T-helper 1 cell treated with Interleukin-12 subunit alpha and Interleukin-12 subunit beta and Interleukin-4 antibody, amounts not matched to agents 30 μg/mL and 1 μg/mL, for 36 hours (primary cell): ENCODE measurements around the gene MELK.

ENCODE experiments used
- H3K27ac Mint-ChIP-seq: one replicate; pipeline ENCODE4 v1.8.0; 2021; ENCODE audit warnings: mild to moderate bottlenecking, mixed read lengths
- H3K27me3 Mint-ChIP-seq: one replicate; pipeline ENCODE4 v1.8.0; 2021; ENCODE audit warnings: low read depth, mixed read lengths
- H3K36me3 Mint-ChIP-seq: one replicate; pipeline ENCODE4 v1.8.0; 2021; ENCODE audit warnings: low read depth, mixed read lengths
- H3K4me1 Mint-ChIP-seq: one replicate; pipeline ENCODE4 v1.8.0; 2021; ENCODE audit warnings: low read depth, mixed read lengths
- H3K4me3 Mint-ChIP-seq: one replicate; pipeline ENCODE4 v1.8.0; 2021; ENCODE audit warnings: mild to moderate bottlenecking, moderate library complexity, mixed read lengths
- H3K9me3 Mint-ChIP-seq: one replicate; pipeline ENCODE4 v1.8.0; 2021; ENCODE audit warnings: mixed read lengths

The MELK gene

DNA sequence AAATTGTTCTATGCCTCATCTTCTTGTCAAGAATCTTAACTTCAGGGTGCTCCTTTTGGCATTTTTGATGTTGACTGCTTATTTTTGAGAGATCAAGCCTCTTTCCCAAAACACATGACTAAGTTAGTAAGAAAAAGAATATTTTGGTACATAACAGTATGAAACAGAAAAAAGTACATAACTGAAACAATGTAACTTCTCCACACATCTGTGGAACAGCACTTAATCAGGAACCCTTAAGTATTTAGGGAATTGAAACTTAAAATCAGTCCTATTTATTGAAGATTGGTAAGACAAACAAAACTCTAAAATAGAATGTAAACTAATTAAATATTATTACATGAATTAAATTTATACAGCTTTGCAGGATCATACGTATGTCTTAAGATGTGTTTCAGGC is 103.4 kb downstream of the MELK start:
- Mint-ChIP-seq H3K27me3 (no peaks in the 10 kb centered on the region), H3K27ac (no peak overlapping the region), H3K36me3 (peaks cover 55% of the 10 kb centered on the region), H3K4me1 (no peaks in the 10 kb centered on the region), H3K4me3 (no peak overlapping the region), H3K9me3 (peaks cover 5% of the 10 kb centered on the region)

DNA sequence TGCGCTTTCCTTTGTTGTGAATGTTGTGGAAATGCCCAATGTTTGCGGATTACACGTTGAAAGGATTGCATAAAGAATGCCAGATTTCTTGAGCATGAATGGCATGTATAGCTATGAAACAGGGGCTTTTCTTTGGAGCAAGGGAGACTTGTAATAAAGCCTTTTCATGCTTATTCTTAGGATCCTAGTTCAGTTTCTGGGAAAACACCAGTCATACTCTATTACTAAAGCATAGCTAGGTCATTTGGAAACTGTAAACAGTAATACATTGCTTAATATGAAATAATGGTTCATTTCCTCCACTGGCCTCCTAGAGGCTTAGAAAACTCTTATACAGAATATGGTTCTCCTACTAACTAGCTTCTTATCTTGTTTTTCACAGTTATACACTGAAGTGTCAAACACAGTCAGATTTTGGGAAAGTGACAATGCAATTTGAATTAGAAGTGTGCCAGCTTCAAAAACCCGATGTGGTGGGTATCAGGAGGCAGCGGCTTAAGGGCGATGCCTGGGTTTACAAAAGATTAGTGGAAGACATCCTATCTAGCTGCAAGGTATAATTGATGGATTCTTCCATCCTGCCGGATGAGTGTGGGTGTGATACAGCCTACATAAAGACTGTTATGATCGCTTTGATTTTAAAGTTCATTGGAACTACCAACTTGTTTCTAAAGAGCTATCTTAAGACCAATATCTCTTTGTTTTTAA is 104.2 kb downstream of the MELK start:
- no peaks in the 10 kb centered on the region for H3K4me1 Mint-ChIP-seq
- no peak overlapping the region for H3K4me3 Mint-ChIP-seq
- no peak overlapping the region for H3K27ac Mint-ChIP-seq
- peaks cover 49% of the 10 kb centered on the region for H3K36me3 Mint-ChIP-seq
- H3K9me3 Mint-ChIP-seq = peaks cover 8% of the 10 kb centered on the region
- no peaks in the 10 kb centered on the region for H3K27me3 Mint-ChIP-seq

DNA sequence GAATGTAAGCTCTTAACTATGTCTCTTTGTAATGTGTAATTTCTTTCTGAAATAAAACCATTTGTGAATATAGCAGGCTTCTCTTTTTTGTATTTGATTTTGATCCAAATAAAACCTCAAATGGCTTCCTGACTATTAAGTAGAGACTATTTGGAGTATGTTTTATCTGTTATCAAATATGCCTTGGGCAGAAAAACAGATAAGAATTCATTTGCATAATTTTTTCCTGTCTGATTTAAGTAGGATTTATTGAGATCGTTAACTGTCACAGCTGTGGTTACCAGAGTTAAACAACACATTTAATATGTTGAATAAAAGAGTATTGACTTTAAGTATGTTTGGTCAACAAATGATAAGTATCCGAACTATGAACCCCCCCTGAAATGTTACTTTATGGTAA is 104.9 kb downstream of the MELK start:
- no peak overlapping the region for H3K27ac Mint-ChIP-seq
- H3K36me3 Mint-ChIP-seq = peaks cover 48% of the 10 kb centered on the region
- no peaks in the 10 kb centered on the region for H3K4me1 Mint-ChIP-seq
- H3K27me3 Mint-ChIP-seq = no peaks in the 10 kb centered on the region
- H3K4me3 Mint-ChIP-seq = no peak overlapping the region
- H3K9me3 Mint-ChIP-seq = peaks cover 10% of the 10 kb centered on the region

DNA sequence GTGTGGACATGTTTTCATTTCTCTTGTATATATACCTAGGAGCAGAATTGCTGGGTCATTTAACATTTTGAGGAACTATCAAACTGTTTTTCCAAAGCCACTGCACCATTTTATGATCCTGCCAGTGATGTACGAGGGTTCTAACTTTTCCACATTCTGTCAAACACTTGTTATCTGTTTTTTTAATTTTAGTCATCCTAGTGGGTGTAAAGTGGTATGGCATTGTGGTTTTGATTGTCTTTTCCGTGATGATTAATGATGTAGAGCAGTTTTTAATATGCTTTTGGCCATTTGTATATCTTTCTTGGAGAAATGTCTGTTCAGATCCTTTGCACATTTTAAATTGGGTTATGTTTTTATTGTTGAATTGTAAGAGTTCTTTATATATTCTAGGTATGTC is 107.0 kb downstream of the MELK start:
- Mint-ChIP-seq H3K27ac (no peak overlapping the region), H3K4me3 (no peak overlapping the region), H3K4me1 (no peaks in the 10 kb centered on the region), H3K9me3 (peaks cover 10% of the 10 kb centered on the region), H3K27me3 (no peaks in the 10 kb centered on the region), H3K36me3 (peaks cover 40% of the 10 kb centered on the region)

DNA sequence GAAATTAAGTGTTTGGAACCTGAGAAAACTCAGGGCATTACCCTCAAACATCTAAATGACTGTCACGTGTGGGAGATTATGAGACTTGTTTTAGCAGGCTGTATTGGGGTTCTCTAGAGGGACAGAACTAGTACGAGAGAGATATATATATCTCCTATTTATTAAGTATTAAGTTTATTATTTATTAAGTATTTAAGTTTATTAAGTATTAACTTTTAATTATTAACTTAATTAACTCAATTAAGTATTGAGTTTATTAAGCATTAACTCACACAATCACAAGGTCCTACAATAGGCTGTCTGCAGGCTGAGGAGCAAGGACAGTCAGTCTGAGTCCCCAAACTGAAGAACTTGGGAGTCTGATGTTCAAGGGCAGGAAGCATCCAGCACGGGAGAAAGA is 113.8 kb downstream of the MELK start:
- peaks cover 8% of the 10 kb centered on the region for H3K27me3 Mint-ChIP-seq
- H3K4me1 Mint-ChIP-seq = no peaks in the 10 kb centered on the region
- H3K36me3 Mint-ChIP-seq = peaks cover 3% of the 10 kb centered on the region
- no peak overlapping the region for H3K27ac Mint-ChIP-seq
- peaks cover 5% of the 10 kb centered on the region for H3K9me3 Mint-ChIP-seq
- H3K4me3 Mint-ChIP-seq = no peak overlapping the region

DNA sequence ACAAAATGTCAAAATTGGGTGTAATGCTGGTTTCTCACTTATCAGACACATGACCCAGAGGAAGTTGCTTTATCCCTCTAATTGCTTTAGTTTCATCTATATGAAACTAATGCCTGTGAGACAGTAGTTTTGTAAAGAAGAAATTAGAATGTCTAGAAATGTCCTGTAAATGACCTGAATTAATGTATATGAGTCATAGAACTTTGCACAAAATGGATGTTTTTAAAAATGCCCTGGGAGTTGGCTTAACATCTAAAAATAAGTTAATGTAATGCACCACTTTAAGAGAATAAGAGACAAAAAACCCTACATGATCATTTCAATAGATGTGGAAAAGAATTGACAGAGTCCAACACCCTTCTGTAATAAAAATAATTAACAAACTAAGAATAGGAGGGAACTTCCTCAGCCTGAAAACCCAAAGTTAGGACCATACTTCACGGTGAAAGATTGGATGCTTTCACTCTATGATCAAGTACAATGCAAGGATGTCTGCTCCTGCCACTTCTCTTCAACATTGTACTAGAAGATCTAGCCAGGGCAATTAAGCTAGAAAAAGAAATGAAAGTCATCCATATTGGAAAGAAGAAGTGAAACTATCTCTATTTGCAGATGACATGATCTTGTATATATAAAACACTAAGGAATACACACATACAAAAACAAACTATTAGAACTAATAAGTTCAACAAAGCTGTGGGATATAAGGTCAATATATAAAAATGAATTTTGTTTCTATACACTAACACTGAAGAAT is 117.9 kb downstream of the MELK start:
- Mint-ChIP-seq H3K27ac (no peak overlapping the region), H3K4me1 (no peaks in the 10 kb centered on the region), H3K27me3 (peaks cover 20% of the 10 kb centered on the region), H3K4me3 (no peak overlapping the region), H3K36me3 (no peaks in the 10 kb centered on the region), H3K9me3 (no peaks in the 10 kb centered on the region)

DNA sequence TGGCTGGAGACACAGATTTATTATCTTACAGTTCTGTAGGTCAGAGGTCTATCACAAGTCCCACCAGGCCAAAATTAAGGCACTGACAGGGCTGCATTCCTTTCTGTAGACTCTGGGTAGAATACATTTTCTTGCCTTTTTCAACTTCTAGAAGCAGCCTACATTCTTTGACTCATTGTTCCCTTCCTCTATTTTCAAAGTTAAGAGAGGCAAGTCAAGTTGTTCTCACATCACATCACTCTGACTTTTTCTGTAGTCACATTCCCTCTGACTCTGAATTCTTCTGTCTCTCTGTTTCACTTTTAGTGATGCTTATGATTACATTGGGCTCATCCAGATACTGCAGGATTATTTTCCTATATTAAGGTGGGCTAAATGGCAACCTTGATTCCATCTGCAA is 119.0 kb downstream of the MELK start:
- H3K27me3 Mint-ChIP-seq = peaks cover 20% of the 10 kb centered on the region
- no peak overlapping the region for H3K27ac Mint-ChIP-seq
- H3K4me3 Mint-ChIP-seq = no peak overlapping the region
- no peaks in the 10 kb centered on the region for H3K4me1 Mint-ChIP-seq
- no peaks in the 10 kb centered on the region for H3K36me3 Mint-ChIP-seq
- peaks cover 2% of the 10 kb centered on the region for H3K9me3 Mint-ChIP-seq

DNA sequence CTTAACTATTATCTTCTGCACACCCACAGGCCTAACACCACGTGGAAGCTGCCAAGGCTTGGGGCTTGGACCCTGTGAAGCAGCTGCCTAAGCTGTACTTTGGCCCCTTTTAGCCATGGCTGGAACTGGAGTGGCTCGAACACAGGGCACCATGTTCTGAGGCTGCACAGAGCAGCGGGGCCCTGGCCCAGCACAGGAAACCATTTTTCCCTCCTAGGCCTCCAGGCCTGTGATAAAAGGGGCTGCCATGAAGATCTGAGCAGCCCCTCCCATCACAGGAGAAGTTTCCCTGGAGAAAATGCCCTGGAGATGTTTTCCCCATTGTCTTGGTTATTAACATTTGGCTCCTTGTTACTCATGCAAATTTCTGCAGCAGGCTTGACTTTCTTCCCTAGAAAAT is 126.3 kb downstream of the MELK start:
- H3K9me3 Mint-ChIP-seq = peaks cover 37% of the 10 kb centered on the region
- H3K36me3 Mint-ChIP-seq = no peaks in the 10 kb centered on the region
- no peak overlapping the region for H3K27ac Mint-ChIP-seq
- H3K4me1 Mint-ChIP-seq = no peaks in the 10 kb centered on the region
- H3K27me3 Mint-ChIP-seq = peaks cover 11% of the 10 kb centered on the region
- no peak overlapping the region for H3K4me3 Mint-ChIP-seq

DNA sequence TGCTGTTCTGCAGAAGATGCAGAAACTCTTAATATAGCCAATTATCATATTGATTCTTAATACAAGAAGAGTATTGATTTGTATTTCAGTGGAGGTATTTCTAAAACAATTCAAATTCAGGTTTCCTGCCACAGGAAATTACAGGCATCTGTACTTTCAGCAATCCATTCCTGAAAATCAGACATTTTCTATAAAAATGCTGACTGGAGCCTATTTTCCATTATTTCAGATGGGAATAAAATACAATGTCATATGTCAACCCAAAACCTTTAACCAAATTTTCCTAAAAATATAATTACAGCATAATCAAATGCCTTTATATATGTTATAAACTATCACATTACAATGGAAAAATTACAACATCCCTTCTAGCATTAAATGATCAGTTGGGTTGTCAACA is 131.5 kb downstream of the MELK start:
- Mint-ChIP-seq H3K27ac (no peak overlapping the region), H3K9me3 (peaks cover 10% of the 10 kb centered on the region), H3K4me1 (no peaks in the 10 kb centered on the region)

DNA sequence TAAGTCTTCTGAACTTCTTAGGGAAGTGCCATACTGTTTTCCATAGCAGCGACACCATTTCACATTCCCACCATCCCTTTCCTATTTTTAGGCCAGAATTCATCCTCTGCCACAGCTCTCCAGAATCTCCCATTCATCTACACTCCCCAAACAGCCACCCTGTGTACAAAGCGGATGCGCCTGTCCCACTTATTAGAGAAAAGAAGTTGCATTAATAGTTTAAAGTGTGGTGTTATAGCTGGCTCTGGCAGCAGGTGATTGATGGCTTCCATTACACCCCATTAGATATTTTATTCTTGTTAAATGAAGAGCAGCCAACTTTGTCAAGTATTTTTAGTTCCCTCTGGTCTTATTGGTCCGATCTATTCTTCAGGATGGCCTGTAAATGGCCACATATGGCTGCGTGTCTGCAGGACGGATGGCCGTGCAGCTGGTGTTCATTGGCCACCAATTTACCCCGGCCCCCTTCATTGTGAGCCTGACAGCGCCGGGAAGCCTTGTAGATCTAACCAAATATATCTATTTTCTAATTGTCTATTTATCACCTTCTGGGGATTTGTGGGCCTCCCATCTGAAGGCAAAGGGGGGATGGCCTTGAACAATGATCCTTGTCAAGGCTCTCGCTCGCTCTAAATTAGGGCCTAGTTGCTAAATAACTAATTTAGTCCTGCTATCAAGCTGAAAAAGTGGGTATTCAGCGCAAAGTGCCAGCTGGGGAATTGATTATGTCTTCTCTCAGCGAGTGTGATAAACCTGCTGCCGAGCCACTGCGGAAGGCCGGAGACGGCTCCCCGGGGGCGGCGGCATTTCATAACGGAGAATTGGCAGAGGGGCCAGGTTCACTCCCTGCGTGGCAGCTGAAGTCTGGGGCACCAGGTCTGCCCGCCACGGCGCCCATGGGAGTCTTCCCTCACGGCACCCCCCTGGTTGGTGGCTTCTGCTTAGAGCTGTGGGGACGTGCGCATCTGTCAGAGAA is 141.1 kb downstream of the MELK start:
- Mint-ChIP-seq H3K9me3 (no peaks in the 10 kb centered on the region), H3K4me1 (no peaks in the 10 kb centered on the region), H3K4me3 (no peak overlapping the region), H3K27me3 (peaks cover 14% of the 10 kb centered on the region), H3K36me3 (no peaks in the 10 kb centered on the region), H3K27ac (no peak overlapping the region)

More for the DNA sequence above, 131.5 kb downstream of the MELK start:
- peaks cover 16% of the 10 kb centered on the region for H3K27me3 Mint-ChIP-seq
- no peak overlapping the region for H3K4me3 Mint-ChIP-seq
- H3K36me3 Mint-ChIP-seq = no peaks in the 10 kb centered on the region

DNA sequence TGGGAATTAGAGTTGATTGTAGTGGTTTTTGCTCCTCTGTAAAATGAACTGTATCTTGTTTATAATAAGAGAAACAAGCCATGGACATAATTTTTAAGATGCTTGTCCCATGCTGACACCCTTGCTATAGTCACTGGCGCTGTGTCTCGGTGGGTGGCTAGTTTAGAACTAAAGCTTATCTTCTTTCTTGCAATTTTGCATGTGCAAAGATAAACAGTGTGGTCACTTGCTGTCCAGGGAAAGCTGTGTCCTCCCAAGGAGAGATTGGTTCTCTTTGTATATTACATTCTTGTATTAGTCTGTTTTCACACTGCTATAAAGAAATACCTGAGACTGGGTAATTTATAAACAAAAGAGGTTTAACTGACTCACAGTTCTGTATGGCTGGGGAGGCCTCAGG is 143.8 kb downstream of the MELK start:
- peaks cover 14% of the 10 kb centered on the region for H3K27me3 Mint-ChIP-seq
- no peaks in the 10 kb centered on the region for H3K36me3 Mint-ChIP-seq
- no peak overlapping the region for H3K27ac Mint-ChIP-seq
- no peak overlapping the region for H3K4me3 Mint-ChIP-seq
- H3K4me1 Mint-ChIP-seq = no peaks in the 10 kb centered on the region
- H3K9me3 Mint-ChIP-seq = no peaks in the 10 kb centered on the region

DNA sequence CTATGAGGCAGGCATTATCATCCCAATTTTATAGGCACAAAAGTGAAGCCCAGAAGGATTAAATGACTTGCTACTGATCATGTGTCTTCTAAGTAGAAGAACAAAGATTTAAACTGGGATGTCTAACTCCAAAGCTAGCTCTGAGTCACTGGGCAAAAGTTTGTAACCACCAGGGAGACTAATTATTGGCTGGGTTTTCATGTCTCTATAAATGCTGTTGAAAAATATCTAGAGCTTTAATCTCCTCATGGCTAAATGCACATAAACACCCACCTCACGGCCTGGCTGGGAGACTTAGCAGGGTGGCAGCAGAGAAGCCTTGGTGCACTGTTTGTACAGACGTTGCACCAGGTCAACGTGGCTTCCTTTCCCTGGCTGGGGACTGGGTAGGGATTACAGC is 144.6 kb downstream of the MELK start:
- no peak overlapping the region for H3K4me3 Mint-ChIP-seq
- no peaks in the 10 kb centered on the region for H3K4me1 Mint-ChIP-seq
- no peaks in the 10 kb centered on the region for H3K9me3 Mint-ChIP-seq
- H3K36me3 Mint-ChIP-seq = no peaks in the 10 kb centered on the region
- H3K27ac Mint-ChIP-seq = no peak overlapping the region
- peaks cover 14% of the 10 kb centered on the region for H3K27me3 Mint-ChIP-seq

DNA sequence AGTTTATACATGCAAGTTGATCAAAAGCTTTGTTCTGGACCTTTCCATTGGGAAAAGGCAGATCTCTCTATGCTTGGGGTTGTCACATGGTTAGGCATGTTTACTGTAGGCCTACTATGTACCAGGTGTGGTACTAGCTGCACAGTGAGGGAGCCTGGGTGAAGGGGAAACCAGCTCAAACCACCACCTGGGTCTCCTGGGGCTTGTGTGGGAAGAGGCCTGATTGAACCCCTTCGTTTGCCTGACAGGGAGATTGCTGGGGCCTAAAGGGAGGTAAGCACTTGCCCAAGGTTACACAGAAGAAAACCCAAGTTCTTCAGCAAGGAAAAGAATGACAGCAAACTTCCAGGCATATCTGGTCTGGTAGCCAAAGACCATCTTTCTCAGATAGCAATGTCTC is 145.9 kb downstream of the MELK start:
- no peak overlapping the region for H3K4me3 Mint-ChIP-seq
- H3K36me3 Mint-ChIP-seq = no peaks in the 10 kb centered on the region
- no peaks in the 10 kb centered on the region for H3K4me1 Mint-ChIP-seq
- no peaks in the 10 kb centered on the region for H3K9me3 Mint-ChIP-seq
- no peak overlapping the region for H3K27ac Mint-ChIP-seq
- H3K27me3 Mint-ChIP-seq = peaks cover 10% of the 10 kb centered on the region

DNA sequence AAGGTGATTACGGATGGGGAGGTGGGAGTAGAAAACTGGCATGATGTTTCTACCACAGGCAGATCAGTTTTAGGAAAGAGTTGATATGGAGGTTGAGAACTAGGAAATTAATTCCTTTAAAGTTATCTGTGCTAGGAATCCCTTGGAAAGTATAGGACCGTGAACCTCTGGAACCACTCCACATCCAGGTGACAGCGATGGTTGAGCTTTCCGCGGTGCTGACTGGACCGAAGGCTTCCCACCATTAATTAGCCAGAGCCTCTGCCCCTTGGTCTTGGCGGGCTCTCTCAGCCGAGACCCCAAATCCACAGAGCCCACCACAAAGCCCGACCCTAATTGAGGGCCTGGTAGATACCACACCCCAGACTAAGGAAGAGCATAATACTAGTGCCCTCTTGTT is 147.3 kb downstream of the MELK start:
- no peaks in the 10 kb centered on the region for H3K4me1 Mint-ChIP-seq
- no peak overlapping the region for H3K4me3 Mint-ChIP-seq
- no peaks in the 10 kb centered on the region for H3K36me3 Mint-ChIP-seq
- H3K9me3 Mint-ChIP-seq = no peaks in the 10 kb centered on the region
- H3K27ac Mint-ChIP-seq = no peak overlapping the region
- H3K27me3 Mint-ChIP-seq = peaks cover 7% of the 10 kb centered on the region
